ENCODE measurements around the gene TRIM8.

Gene TRIM8

DNA sequence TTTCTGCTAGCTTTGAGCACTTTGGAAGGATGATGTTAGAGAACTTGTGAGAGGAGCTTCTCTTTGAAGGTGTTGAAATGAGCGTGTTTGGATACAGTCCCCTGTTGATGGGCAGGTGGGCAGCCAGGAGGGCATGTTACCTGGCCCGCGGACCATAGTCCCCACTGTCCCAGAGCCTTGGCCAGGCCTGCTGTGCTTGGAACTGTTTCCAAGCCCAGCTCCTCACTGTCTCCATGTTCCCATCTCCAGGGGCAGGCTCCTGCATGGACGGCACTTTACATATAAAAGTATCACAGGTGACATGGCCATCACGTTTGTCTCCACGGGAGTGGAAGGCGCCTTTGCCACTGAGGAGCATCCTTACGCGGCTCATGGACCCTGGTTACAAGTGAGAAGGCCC is 27.2 kb upstream of the TRIM8 start:
- DNase-seq: no peak

DNA sequence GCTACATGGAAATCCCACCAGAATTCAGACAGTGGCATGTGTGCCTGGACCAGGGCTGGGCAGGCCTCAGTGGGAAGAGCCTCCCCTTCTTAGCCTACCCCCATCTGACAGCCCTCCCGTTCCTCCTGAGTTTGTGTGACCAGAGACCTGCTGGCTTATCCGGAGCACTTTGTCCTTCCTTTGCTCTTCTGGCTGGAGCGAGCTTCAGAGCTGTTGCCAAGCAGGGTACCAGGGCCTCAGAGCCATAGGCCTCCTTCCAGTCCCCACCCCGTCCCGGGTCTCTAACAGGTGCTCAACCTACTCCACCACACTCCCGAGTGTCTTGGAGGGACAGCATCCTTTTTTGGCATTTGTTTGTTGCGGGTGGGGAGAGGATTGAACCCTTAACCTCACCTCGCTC is 26.5 kb upstream of the TRIM8 start:
- no peak for DNase-seq

DNA sequence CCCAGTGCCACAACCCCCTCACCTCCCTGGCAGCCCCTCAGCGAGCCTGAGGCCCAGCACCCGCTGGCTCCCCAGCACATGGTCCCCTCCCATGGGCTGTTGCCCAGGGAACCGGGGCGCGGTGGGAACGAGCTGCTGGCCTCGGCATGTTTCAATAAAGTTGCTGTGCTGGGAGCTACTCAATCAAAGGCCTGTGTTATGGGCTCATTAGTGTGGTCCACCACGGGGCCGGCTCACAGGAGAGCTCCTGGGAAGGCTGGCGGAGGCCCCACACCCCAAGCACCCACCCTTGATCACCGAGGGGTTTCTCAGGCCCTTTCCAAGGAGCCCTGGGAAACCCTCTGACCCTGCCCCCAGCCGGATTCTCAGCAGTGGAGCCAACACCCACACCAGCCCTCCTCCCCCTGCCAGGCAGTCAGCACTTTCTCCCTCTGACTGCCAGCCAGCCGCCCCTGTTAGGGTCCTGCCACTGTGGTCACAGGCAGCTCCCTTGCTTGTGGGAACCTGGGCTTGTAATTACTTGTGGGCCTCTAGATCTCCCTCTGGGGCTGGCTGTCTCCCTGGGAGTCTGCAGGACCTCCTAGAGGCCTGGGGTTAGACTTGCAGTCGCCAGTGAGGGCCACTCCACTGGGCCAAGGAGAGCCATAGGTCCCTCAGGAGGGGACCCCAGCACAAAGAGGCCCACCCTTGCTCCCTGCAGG is 24.8 kb upstream of the TRIM8 start:
- DNase-seq: no peak

DNA sequence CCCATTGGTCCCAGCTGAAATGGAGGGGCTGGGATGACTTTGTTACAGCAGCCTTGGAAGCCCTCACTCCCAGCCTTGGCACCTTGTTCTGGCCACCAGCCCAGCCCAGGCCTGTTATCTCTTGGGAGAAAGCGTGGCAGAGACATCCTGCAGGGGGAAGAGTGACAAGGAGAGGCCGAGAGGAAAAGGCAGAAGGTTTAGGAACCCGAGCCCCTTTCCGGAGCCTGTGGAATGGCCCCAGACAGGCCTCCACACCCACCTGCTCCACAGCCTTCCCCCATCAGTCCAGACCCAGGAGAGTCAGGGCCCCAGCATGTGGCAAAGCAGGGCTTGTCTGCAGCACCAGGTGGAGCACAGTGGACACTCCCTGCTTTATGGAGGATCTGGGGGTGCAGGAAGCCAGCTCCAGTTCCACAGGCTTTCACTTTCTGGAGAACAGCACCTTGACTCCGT is 24.1 kb upstream of the TRIM8 start:
- DNase-seq: no peak

DNA sequence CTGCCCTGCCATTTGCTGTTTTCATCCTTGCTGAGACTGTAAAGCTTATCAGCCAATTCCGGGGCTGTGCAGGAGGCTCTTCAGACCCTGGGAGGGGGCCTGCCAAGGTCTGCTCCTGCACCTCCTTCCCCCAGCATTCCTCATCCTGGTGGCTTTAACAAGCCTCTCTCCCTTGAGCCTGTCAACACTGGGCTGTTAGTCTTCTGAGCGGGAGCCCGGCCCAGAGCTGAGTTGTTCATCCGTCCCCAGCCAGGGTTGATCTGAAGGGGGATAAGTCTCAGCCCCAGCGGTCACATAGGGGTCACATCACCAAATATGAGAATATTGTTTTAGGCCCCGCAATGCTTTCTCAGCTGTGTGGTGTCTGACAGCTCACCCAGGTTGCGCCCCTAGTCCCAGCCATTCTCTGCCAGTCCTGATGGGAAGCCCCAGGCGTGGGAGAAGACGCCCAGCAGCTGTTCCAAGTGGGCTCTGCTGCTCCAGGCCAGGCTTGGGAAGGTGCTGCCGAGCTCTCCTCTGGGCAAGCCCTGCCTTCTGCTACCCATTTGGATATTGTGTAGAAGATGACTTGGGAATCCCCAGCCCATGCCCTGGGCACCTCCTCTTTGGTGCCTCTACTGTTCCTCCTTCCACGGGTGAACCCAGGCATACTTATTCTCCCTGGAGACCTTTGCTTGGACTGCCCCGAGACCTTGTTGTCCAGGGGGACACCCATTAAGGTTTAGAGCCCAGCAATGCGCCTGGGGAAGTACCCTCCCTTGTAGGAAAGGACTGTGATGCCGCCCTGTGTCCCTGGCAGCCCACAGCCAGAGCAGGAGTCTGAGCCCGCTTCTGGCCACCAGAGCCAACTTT is 23.5 kb upstream of the TRIM8 start:
- no peak for DNase-seq

DNA sequence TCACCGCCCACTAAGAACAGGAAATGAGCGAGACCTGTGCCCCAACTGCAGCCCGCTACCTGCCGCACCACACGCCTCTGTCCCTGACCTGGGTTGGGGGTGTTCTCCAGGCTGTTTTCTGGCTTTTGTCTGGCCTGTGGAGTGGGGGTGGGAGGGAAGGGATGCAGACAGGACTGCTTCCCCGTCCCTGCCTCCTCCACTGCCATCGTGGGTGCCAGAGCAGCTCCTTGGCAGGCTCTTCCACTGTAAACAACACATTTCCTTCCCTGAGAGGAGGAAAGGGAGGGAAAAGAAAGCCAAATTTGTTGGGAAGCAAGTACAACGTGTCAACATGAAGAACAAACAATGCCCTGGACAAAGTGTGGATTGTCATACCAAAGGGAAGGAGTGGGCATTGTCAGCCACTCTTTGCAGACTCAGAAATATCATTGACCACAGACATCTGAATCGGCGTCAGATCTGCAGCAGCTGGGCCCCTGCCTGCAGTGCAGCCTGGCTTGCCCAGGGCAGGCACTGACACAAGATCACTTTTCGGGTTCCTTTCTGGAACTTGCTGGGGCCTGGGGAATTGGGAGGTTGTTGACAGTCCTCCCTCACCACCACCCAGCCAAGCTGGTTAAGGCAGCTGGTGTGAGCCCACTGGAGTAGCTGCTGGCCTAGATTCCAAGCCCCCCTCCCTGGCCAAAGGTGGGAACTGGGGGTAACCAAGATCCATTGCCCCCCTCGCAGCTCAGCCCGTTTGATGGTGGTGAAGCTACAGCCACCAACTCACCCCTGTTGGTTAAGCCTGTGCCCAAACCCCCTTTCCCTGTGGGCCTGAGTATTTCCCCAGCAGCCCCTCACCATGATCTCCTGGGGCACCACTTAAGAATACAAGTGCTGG is 22.6 kb upstream of the TRIM8 start:
- DNase-seq: no peak

DNA sequence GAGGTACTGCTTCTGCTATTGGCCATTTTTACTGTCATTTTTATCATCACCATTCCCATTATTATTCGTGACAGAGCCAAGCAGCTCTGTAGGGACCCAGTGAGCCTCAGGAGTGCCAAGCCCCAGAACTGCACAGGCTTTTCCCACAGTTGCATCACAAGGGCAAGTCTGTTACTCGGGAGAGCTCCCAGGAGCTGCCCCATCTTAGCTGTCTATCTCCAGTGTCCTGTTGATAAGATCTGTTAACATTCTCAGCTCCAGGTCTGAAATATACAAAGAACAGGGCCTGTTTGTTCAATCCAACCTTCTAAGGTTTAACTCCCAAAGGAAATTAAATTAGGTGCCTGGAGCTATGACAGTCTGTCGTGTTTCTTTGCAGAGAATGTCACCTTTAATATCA is 20.2 kb upstream of the TRIM8 start:
- DNase-seq: no peak

DNA sequence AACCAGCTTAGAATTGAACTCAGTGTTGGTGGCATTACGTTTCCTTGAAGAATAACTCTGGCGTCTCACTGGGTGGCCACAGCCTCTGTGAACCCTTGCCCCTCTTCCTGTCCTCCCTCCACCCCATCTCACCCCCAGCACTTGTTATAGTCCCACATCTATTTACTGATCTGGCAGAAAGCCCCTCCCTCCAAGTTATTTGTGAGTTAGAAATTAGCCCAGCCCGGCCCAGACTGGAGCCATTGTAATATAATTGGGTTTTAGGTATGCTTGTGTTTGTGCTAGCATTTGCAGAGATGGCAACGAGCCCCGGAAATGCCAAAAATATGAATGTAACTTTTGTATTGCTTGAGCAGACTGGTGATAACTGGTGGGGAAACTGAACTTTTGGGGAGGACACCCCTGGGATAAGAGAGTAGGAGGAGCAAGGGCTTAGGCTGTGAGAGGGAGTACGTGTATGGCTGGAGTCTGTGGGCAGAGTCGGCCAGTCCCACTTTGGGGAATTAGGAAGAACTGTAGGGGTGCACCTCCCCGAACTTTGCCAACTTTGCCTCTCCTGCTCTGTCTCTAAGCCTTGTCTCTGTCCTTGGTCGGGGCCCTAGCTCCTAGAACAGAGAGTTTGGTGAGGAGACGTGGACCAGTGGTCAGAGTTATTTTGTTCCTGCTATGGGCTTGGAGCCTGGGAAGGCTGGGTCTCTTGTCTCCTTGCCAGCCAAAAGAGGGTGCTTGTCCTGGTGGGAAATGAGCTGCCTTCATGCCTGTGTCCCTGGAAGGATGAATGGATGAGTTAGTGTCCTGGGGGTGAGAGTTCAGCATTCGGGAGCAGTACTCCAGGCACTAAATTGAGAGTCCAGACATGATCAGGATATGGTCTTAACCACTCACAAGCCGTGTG is 19.3 kb upstream of the TRIM8 start:
- no peak for DNase-seq

DNA sequence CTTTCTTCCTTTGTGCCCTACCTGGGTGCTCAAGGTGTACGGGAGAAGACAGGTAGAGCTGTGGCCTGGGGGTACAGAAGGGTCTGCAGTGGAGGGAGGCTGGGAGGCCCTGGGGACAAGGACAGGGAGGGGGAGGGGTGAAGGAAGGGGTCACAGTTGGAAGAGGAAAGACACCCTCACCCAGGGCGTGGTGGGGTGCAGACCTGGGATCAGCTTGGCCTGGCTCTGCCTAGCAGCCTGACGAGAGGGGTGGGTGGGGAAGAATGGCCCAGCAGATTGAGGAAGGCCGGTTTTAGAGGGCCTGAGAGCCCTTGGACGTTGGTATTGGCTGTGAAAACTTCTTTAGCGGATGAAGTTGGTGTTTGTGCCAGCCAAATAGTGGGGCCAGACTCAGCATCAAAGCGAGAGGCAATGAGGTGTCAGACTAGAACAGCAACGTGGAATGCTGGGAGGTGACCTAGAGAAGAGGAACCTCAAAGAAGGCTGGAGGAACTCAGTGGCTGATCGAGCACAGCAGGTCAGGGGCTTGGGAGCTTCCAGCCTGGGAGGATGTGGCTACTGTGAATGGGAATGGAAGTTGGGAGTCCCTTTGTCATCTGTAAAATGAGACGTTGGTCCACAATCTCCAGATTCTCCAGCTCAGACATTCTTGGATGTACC is 18.1 kb upstream of the TRIM8 start:
- no peak for DNase-seq

DNA sequence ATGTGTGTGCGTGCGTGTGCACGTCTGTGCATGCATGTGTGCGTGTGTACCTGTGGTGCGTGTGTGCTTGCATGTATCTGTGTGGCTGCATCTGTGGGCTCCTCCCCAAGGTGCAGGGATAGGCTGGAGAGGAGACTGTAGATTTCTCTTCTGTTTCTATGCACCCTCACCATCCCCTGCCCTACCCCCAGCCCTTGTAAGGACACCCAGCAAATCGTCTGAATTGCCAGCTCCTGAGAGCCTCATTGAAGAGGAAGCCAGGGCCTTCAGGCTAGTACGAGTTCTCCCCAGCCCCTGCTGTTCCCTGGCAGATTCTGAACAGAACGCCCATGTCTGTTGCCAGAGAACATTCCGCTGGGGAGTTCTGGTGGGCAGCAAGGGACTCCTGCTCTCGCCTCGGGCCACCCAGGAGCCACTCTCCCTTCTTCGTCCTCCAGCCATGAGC is 17.0 kb upstream of the TRIM8 start:
- no peak for DNase-seq

DNA sequence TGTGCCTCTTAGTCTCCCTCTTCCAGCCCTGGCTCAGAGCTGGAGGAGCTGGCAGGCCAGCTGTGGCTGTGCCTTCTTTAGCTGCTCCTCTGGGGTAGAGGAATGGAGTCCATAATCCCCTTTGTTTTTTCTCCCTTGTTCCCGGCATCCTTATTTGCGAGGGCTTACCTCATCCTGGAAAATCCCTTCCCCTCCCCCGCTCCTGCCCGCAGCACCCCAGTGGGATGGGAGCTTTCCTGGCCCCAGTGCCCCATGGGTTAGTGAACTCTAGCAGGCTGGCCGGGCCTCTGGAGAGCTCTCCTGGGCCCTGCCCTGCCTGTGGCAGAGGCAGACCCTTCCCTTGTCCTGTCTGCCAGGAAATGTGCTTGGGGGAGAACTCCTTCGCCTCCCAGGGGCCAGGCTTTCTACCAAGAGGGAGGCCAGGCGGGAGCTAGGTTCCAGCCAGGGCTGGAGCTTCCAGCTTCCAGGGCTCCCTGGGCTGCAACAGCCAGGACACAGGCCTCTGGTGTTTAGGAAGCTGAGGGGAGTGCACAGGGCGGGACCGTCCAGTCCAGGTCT is 16.5 kb upstream of the TRIM8 start:
- DNase-seq: no peak

DNA sequence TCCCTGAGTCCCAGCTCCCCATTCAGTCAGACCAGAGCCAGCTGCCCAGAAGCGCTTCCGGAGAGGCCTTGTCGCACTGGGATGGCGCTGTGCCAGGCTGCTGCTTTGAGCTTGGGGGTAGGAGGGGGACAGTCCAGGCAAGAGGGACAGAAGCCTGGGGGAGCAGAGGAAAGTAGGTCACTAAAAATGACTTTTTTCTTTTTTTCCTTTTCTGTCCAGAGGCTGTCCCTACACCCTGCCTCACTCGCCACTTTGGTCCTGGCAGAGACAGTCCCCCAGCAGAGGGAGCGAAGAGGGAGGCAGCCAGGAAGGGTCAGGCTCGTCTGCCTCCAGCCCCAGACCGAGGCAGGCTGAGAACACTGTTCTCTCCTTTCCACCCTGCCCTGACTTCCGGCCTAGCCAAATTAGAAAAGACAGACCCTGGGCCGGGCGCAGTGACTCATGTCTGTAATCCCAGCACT is 15.8 kb upstream of the TRIM8 start:
- DNase-seq: no peak

DNA sequence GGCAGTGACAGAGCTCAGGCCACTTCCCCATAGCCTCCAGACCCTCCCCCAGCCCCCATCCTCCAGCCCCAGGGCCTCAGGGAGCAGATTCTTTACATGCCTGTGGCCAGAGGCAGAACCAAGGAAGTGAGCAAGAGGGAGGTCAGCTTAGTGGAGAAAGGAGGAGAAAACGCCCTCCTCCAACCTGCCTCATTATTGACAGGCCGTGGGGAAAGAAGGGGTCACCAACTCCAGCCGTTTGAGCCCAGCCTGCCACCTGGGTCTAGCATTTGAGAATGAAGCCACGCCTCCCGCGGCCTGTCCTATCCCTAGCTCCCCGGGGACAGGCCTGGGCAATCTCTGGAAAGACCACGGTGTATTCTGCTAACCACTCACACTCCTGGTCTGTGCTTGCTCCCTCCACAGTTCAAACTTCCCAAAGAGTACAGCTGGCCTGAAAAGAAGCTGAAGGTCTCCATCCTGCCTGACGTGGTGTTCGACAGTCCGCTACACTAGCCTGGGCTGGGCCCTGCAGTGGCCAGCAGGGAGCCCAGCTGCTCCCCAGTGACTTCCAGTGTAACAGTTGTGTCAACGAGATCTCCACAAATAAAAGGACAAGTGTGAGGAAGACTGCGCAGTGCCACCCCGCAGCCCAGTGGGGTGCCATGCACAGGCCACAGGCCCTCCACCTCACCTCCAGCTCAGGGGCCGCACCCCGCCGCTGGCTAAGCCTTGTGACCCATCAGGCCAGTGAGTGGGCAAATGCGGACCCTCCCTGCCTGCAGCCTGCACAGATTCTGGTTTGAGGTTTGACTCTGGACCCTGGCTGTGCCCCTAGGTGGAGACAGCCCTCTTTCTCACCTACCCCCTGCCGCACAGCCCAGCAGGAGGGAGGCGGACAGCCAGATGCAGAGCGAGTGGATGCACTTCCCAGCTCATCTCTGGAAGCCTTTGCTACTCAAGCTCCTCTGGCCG is 14.3 kb upstream of the TRIM8 start:
- no peak for DNase-seq

DNA sequence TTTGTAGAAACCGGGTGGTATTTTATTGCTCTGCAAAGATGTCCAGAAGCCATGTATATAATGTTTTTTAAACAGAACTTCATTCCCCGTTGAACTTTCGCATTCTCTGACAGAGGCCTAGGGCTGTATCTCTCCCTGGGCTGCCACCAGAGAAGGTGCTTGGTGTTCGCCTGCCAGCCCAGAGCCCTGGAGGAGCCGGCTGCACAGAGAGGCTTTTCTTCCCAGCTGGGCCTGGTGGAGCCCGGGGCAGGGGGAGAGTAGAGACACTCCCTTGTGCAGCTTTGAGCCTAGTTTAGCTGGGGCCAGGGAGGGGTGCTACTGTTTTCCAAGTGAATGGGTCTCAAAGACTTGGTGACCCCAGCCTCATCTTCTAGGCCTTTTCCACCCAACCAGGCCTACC is 13.6 kb upstream of the TRIM8 start:
- DNase-seq: no peak

DNA sequence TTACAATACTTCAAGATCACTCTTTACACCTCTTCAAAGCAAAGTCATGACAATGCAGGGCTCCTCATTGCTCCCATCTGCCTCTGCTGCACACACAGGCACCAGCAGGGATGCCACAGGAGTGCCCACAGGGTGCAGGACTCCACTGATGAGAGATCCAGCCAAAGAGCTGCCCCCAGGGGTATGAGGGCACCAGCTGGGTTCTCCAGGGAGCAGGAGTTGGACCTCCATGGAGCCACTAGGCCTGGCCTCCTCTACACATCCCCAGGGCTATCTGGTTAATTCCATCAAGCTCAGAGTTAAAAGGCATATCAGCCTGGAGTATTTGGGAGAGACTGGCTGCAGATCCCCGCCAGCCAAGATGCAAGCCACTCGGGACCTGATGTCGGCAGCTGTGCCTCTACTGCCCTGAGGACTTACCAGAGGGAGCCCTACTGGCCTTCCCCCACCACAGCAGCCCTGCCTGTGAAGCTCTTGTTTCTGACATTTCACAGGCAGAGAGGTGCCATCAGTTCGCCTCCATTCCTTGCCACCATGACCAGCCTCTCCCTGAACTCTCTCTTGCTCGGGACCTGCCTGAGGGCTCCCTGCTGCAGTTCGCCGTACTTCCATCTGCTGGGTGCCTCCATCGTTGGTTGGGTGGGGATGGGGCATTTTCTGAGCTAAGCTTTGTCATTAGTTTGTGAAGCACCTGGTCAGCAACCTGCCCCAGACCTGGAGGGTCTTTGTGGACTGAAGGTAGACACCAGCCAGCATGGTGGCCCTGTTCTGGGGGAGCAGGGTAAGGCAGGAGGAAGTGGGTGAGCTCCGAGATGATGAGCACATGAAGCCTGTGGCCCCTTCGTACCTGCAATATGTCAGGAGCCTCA is 12.5 kb upstream of the TRIM8 start:
- no peak for DNase-seq

DNA sequence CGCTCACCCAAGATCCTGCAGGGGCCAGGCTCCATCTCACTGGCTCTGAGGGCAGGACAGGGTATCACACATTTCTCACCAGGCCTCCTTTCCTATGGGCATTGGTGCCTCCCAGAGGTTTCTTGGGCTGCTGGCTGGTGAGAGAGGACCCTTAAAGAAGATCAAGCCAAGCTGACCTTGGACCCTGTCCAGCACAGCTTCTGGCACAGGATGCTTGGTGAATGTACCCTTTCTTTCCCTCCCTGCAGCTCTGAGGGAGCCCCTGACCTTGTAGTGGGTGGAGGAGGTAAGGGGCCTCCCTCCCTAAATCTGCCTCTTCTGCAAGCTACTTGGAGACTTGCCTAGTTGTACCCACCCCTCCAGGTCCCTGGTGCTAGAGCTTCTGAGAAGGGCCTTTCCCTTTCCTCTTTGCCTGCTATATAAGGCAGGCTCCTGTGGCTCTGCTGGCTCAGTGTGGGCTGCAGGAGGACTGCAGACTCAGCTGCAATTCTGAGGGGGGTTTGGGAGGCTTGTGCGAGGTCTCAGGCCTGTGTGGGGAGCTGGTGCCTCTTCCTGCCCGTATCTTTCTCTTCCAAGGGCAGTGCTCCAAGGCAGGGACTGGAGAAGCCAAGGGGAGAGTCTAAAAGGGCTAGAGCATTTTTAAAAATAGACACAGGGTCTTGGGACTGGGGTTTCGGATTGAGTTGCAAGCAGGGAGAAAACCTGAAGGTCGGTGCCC is 11.7 kb upstream of the TRIM8 start:
- DNase-seq: no peak

DNA sequence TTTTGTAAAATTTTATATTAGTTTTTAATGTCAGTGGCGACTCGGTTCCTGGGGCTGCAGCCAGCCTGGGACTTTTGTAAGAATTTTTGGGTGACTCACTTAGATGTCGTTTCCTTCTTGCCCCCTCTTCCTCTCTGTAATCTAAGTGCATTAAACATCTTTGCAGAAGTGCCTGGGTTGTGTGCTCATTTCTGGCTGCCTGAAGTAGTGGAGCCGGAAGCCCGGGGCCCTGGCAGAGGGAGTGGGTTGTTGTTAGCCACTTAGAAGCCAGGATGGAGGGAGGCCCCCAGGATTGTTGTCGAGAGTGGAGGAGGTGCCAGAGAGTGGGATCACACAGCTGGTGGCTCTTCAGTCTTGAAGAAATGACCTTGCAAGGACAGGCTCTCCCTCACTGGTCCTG is 11.0 kb upstream of the TRIM8 start:
- no peak for DNase-seq

DNA sequence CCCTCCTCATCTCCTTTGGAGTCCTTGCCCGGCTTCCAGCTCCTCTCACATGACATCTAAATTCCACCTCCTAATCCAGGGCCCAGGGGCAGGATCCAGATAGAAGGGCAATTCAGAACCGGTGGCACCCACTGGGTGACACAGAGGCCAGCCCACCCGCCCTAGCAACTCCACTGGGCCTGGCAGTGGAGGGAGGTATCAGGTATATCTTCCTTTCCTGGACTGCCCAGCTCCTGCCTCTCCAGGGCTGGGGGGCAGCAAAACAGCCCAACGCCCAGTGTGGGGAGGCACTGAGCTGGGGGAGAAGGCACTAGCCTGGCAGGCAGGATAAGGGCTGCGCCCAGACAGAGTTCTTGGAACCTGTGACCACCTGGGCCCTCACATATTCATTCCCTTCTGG is 10.4 kb upstream of the TRIM8 start:
- no peak for DNase-seq
